OCI-LY3 (cell line): ENCODE measurements around the gene CD2AP.
"Not testable (repeated sequence)": the region's sequence is repeated elsewhere in the genome, so short reads cannot be mapped to it uniquely, and the experiment has no call there.

Experiments used
- H2AFZ ChIP-seq: fragments of 200-600, 300-600 bp; shearing (Covaris generic); 2 replicates; pipeline ENCODE4 v1.6.0; 2014; ENCODE audit warnings: antibody characterized with exemption, low read depth, low read length
- H3K27ac ChIP-seq: fragments of 200-600, 300-600 bp; sonication (generic); 2 replicates; pipeline ENCODE4 v1.5.1; 2014; ENCODE audit warnings: mild to moderate bottlenecking, low read length, moderate library complexity, mixed read lengths
- H3K27me3 ChIP-seq: fragments of 200-600, 300-600 bp; sonication (generic); 2 replicates; pipeline ENCODE4 v1.6.1; 2014; ENCODE audit warnings: low read depth, low read length, mixed read lengths
- H3K36me3 ChIP-seq: fragments of 200-600, 300-600 bp; sonication (generic); replicated peaks from 2 replicates; pipeline ENCODE3; 2014; ENCODE audit warnings: low read depth, low read length, mixed read lengths
- H3K4me1 ChIP-seq: fragments of 300-600, 200-600 bp; sonication (generic); 2 replicates; pipeline ENCODE4 v1.6.1; 2014; ENCODE audit warnings: low read length, mixed read lengths
- H3K4me2 ChIP-seq: fragments of 200-600, 300-600 bp; sonication (generic); 2 replicates; pipeline ENCODE4 v1.6.1; 2014; ENCODE audit warnings: low read length, mixed read lengths
- H3K4me3 ChIP-seq: fragments of 300-600, 200-600 bp; sonication (generic); 2 replicates; pipeline ENCODE4 v1.5.1; 2014; ENCODE audit warnings: antibody characterized with exemption, mild to moderate bottlenecking, low read length, moderate library complexity
- H3K79me2 ChIP-seq: fragments of 300-600, 200-600 bp; shearing (Covaris generic); 2 replicates; pipeline ENCODE4 v1.6.1; 2014; ENCODE audit warnings: mild to moderate bottlenecking, low read length, mixed read lengths
- H3K9ac ChIP-seq: fragments of 300-600, 200-600 bp; shearing (Covaris generic); 2 replicates; pipeline ENCODE4 v1.6.0; 2014; ENCODE audit warnings: mild to moderate bottlenecking, low read length, moderate library complexity
- H3K9me3 ChIP-seq: fragments of 200-600, 300-600 bp; shearing (Covaris generic); 2 replicates; pipeline ENCODE4 v1.6.1; 2014; ENCODE audit warnings: low read length, mixed read lengths; ENCODE audit not compliant: insufficient read depth
- H4K20me1 ChIP-seq: fragments of 200-600, 300-600 bp; sonication (generic); 2 replicates; pipeline ENCODE4 v1.6.1; 2016; ENCODE audit warnings: low read length, mixed read lengths; ENCODE audit not compliant: insufficient read depth
- CTCF ChIP-seq: fragments of 200-600, 300-600 bp; sonication (generic); IDR thresholded peaks from 2 replicates; pipeline ENCODE4 v1.5.1; 2014; ENCODE audit warnings: antibody characterized with exemption, low read length, low read depth
- EZH2phosphoT487 ChIP-seq: fragments of 200-600 bp; shearing (Covaris generic); IDR thresholded peaks from 2 replicates; pipeline ENCODE4 v1.6.1; 2018; ENCODE audit warnings: antibody characterized with exemption, mixed run types, low read depth

CD2AP gene

GRCh38 chr6:47440719-47441118, 36.9 kb upstream of the CD2AP start:
- no peak overlapping the region for H3K4me2 ChIP-seq
- H3K79me2 ChIP-seq: no peaks in the 10 kb centered on the region
- H3K9ac ChIP-seq: no peak overlapping the region
- H2AFZ ChIP-seq: no peak overlapping the region
- peaks cover 32% of the 10 kb centered on the region for H3K4me1 ChIP-seq
- no peak overlapping the region for H3K4me3 ChIP-seq
- TF ChIP-seq CTCF: no peak
- TF ChIP-seq EZH2phosphoT487: no peak
- peaks cover 29% of the 10 kb centered on the region for H3K27me3 ChIP-seq
- no peaks in the 10 kb centered on the region for H3K36me3 ChIP-seq
- no peak overlapping the region for H3K27ac ChIP-seq
- H3K9me3 ChIP-seq: no peaks in the 10 kb centered on the region
- 0 out of 2 replicates have a peak, but pooled peaks cover 4% of the 10 kb centered on the region for H4K20me1 ChIP-seq

GRCh38 chr6:47444964-47445363, 32.6 kb upstream of the CD2AP start:
- H3K9me3 ChIP-seq, H2AFZ ChIP-seq, H3K4me1 ChIP-seq, H3K27ac ChIP-seq, H3K9ac ChIP-seq, H4K20me1 ChIP-seq, H3K27me3 ChIP-seq, H3K4me3 ChIP-seq, H3K79me2 ChIP-seq, H3K4me2 ChIP-seq, H3K36me3 ChIP-seq: not testable (repeated sequence)

- H3K27me3 ChIP-seq: no peaks in the 10 kb centered on the region
- no peak overlapping the region for H3K4me2 ChIP-seq
- no peak overlapping the region for H2AFZ ChIP-seq
- no peak overlapping the region for H3K9ac ChIP-seq
- no peak overlapping the region for H3K27ac ChIP-seq
- H3K36me3 ChIP-seq: no peaks in the 10 kb centered on the region
- no peaks in the 10 kb centered on the region for H3K9me3 ChIP-seq
- H3K79me2 ChIP-seq: no peaks in the 10 kb centered on the region
- no peaks in the 10 kb centered on the region for H3K4me1 ChIP-seq
- no peak overlapping the region for H3K4me3 ChIP-seq
- no peak for TF ChIP-seq EZH2phosphoT487
- TF ChIP-seq CTCF: no peak
- H4K20me1 ChIP-seq: no peaks in the 10 kb centered on the region
Observed at GRCh38 chr6:47446669-47447330, 30.8 kb upstream of the CD2AP start.

- H3K36me3 ChIP-seq: no peaks in the 10 kb centered on the region
- no peaks in the 10 kb centered on the region for H3K27me3 ChIP-seq
- H3K4me3 ChIP-seq: no peak overlapping the region
- H3K79me2 ChIP-seq: no peaks in the 10 kb centered on the region
- no peaks in the 10 kb centered on the region for H3K9me3 ChIP-seq
- H3K9ac ChIP-seq: no peak overlapping the region
- TF ChIP-seq EZH2phosphoT487 (no peak), CTCF (no peak)
- H3K4me2 ChIP-seq: no peak overlapping the region
- no peak overlapping the region for H3K27ac ChIP-seq
- H4K20me1 ChIP-seq: no peaks in the 10 kb centered on the region
- no peaks in the 10 kb centered on the region for H3K4me1 ChIP-seq
- no peak overlapping the region for H2AFZ ChIP-seq
Observed at GRCh38 chr6:47447722-47448121, 29.9 kb upstream of the CD2AP start.
